ENCODE results near the gene HOXA7.

The HOXA7 gene

DNA sequence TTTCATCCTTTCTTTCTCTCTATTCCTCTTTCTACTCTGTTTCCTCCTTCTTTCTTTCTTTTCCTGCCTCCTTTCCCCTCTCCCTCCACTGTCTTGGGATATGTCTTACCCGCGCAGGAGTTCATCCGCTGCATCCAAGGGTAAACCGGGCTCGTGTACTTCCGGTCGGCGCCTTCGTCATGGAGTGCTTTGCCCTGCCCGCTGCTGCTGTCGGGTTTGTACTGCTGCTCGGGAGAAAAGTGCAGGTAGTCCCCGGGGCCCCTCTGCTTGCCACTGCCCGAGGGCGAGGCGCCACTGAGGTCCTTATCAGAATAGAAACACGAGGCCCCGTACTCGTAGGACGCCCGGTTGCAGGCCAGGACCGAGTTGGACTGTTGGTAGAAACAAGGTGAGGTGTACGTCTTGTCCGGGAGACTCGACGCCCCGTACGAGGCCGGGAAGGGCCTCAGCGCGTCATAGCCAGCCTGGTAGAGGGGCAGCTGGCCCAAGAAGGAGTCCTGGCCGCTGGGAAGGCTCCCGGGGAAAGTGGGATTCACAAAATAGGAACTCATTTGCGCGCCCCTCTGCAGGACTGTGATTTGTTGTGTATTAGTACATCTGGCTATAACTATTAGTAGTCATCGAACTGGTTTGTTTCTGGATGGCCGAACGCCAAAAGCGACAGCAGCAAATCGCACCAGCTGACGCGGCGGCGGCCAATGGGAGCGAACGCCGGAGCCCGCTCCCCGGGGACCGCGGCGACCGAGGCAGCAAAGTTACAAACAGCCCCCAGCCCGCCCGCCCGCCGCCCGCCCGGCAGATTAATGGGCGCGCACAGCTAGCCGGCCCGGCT lies 9.1 kb downstream of the HOXA7 start, which contains the start of gene HOXA6:
Gene HOXA6 (minus strand): TSS at position 576 of the 832 bp plus-strand sequence. CDS start 25 bp downstream, at position 551.
- Histone ChIP-seq H3K4me1 (ENCODE audit: insufficient read depth, low read length) (peaks cover 28% of the 10 kb centered on the region), H3K27ac (ENCODE audit: low read length) (peak within 1 kb of the TSS; percentile 13; the same call in 1 of the 2 replicates), H3K27me3 (ENCODE audit: insufficient read depth, low read length, poor library complexity) (no peaks in the 10 kb centered on the region), H2AFZ (ENCODE audit: low read depth, low read length) (no peak within 1 kb of the TSS), H3K4me3 (ENCODE audit: low read depth in 1 of 2, low read length in 2 of 2) (peak within 1 kb of the TSS in 1 of 2 experiments; percentile 64; a peak in 1 of 4 replicates), H3K36me3 (ENCODE audit: insufficient read depth, low read length) (peaks cover 13% of the 10 kb centered on the region), H3K4me2 (ENCODE audit: insufficient read depth, low read length) (peak within 1 kb of the TSS; percentile 69), H3K9ac (ENCODE audit: low read depth, low read length) (peak within 1 kb of the TSS; percentile 73; the same call in 1 of the 2 replicates), H3K9me3 (ENCODE audit: insufficient read depth, low read length, severe bottlenecking) (no peaks in the 10 kb centered on the region), H3K79me2 (ENCODE audit: insufficient read depth, low read length) (peaks cover 28% of the 10 kb centered on the region), H4K20me1 (ENCODE audit: insufficient read depth, low read length) (no peaks in the 10 kb centered on the region)
- ATAC-seq (ENCODE audit: insufficient read depth, low read depth) (no peak), DNase-seq (no peak)
- no peak for TF ChIP-seq EZH2 (IDR thresholded peaks at IDR 0.05; ENCODE audit: borderline replicate concordance, low read depth, low read length, severe bottlenecking)

DNA sequence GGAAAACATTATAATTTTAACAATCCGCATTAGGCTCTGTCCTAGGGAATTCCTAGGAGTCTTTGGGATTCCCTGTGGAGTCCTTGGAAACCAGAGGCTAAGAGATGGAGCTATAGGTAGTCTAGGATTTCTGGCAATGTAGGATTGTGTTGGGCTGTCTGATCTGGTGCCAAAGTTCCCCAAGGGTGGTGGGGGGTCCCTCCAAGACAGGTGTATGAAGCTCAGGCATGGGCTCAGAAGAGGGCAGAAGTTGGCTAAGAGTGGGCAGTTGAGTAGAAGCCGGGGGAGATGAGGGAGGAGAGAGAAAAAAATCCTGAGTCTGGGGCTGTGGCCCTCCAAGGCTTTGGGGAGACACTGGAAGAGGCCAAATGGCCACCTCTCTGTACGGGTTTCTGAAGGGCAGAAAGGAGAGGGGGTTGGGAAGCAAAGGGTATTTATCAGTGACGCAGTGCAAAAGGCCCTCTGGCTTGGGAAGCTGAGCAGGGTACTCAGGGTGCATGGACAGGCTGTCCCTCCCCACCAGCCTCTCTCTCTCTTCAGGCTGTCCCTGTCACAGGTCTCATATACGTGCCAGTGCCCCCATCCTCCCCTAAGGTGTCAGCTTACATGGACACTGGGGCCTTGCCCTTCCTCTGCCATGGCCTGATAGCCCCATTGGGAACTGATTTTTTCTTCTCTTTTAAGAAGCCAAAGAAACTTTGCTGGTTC lies 9.8 kb downstream of the HOXA7 start:
- H4K20me1 ChIP-seq (ENCODE audit: insufficient read depth, low read length), result no peaks in the 10 kb centered on the region
- H2AFZ ChIP-seq (ENCODE audit: low read depth, low read length), result no peak overlapping the region
- peaks cover 26% of the 10 kb centered on the region for H3K4me1 ChIP-seq (ENCODE audit: insufficient read depth, low read length)
- TF ChIP-seq, protein P1, sequence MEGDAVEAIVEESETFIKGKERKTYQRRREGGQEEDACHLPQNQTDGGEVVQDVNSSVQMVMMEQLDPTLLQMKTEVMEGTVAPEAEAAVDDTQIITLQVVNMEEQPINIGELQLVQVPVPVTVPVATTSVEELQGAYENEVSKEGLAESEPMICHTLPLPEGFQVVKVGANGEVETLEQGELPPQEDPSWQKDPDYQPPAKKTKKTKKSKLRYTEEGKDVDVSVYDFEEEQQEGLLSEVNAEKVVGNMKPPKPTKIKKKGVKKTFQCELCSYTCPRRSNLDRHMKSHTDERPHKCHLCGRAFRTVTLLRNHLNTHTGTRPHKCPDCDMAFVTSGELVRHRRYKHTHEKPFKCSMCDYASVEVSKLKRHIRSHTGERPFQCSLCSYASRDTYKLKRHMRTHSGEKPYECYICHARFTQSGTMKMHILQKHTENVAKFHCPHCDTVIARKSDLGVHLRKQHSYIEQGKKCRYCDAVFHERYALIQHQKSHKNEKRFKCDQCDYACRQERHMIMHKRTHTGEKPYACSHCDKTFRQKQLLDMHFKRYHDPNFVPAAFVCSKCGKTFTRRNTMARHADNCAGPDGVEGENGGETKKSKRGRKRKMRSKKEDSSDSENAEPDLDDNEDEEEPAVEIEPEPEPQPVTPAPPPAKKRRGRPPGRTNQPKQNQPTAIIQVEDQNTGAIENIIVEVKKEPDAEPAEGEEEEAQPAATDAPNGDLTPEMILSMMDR (IDR thresholded peaks at IDR 0.05; ENCODE audit: borderline replicate concordance, extremely low read depth, low read length, poor library complexity, severe bottlenecking), result no peak
- TF ChIP-seq EZH2 (IDR thresholded peaks at IDR 0.05; ENCODE audit: borderline replicate concordance, low read depth, low read length, severe bottlenecking), result no peak
- ATAC-seq (ENCODE audit: insufficient read depth, low read depth), result no peak
- no peak overlapping the region for H3K4me2 ChIP-seq (ENCODE audit: insufficient read depth, low read length)
- H3K4me3 ChIP-seq (ENCODE audit: low read depth in 1 of 2, low read length in 2 of 2), result no peak overlapping the region
- H3K36me3 ChIP-seq (ENCODE audit: insufficient read depth, low read length), result peaks cover 13% of the 10 kb centered on the region
- H3K27me3 ChIP-seq (ENCODE audit: insufficient read depth, low read length, poor library complexity), result no peaks in the 10 kb centered on the region
- no peak overlapping the region for H3K9ac ChIP-seq (ENCODE audit: low read depth, low read length)
- H3K79me2 ChIP-seq (ENCODE audit: insufficient read depth, low read length), result peaks cover 28% of the 10 kb centered on the region
- no peak for DNase-seq
- H3K9me3 ChIP-seq (ENCODE audit: insufficient read depth, low read length, severe bottlenecking), result no peaks in the 10 kb centered on the region
- no peak overlapping the region for H3K27ac ChIP-seq (ENCODE audit: low read length)

DNA sequence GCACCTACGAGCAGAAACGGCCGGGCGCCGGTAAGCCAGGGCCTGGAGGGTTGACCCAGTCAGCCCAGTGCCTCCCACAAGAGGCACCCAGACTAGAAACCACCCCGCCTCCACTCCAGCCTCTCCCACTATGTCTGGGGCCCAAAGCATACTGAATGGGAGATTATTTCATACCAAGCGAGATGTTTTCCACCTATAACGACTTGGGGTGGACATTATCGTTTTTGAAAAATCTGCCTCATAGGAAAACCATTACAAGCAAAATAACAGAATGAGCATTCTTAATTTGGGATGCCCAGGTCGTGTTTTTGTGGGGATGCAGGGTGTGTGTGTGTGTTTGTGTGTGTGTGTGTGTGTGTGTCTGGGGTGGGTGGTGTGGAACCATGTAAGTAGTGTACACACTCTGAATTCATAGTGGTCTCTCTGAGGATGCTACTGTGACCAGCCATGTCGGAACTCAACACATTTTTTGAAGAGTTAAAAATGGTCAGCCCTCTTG lies 10.5 kb downstream of the HOXA7 start:
- H3K27me3 ChIP-seq (ENCODE audit: insufficient read depth, low read length, poor library complexity), result no peaks in the 10 kb centered on the region
- no peaks in the 10 kb centered on the region for H3K9me3 ChIP-seq (ENCODE audit: insufficient read depth, low read length, severe bottlenecking)
- no peak overlapping the region for H3K4me3 ChIP-seq (ENCODE audit: low read depth in 1 of 2, low read length in 2 of 2)
- no peak overlapping the region for H3K4me2 ChIP-seq (ENCODE audit: insufficient read depth, low read length)
- H3K4me1 ChIP-seq (ENCODE audit: insufficient read depth, low read length), result peaks cover 19% of the 10 kb centered on the region
- peaks cover 28% of the 10 kb centered on the region for H3K79me2 ChIP-seq (ENCODE audit: insufficient read depth, low read length)
- no peaks in the 10 kb centered on the region for H4K20me1 ChIP-seq (ENCODE audit: insufficient read depth, low read length)
- DNase-seq, result no peak
- no peak for ATAC-seq (ENCODE audit: insufficient read depth, low read depth)
- no peak overlapping the region for H2AFZ ChIP-seq (ENCODE audit: low read depth, low read length)
- no peak for TF ChIP-seq EZH2 (IDR thresholded peaks at IDR 0.05; ENCODE audit: borderline replicate concordance, low read depth, low read length, severe bottlenecking)
- TF ChIP-seq, protein P1 (IDR thresholded peaks at IDR 0.05; ENCODE audit: borderline replicate concordance, extremely low read depth, low read length, poor library complexity, severe bottlenecking), result no peak
- H3K27ac ChIP-seq (ENCODE audit: low read length), result no peak overlapping the region
- no peak overlapping the region for H3K9ac ChIP-seq (ENCODE audit: low read depth, low read length)
- H3K36me3 ChIP-seq (ENCODE audit: insufficient read depth, low read length), result peaks cover 13% of the 10 kb centered on the region
